GM21367 (cell line): ENCODE results near the gene BARD1.
"Not testable (repeated sequence)": the region's sequence is repeated elsewhere in the genome, so short reads cannot be mapped to it uniquely, and the experiment has no call there.

Experiments
- ATAC-seq: cut with Tn5 transposase; IDR thresholded peaks from one replicate; pipeline ENCODE4 v1.9.1; 2021; ENCODE audit not compliant: unreplicated experiment

Gene BARD1

GRCh38 chr2:214772443-214773015 lies 37.0 kb downstream of the BARD1 start:
- no peak for ATAC-seq

GRCh38 chr2:214765180-214765579 lies 44.3 kb downstream of the BARD1 start:
- ATAC-seq = no peak

- no peak for ATAC-seq
These were observed 56.0 kb downstream of the BARD1 start for GRCh38 chr2:214753455-214753854.

- no peak for ATAC-seq
These were observed 59.0 kb downstream of the BARD1 start for GRCh38 chr2:214750529-214750928.

- ATAC-seq = peak; percentile 63
These were observed 61.5 kb downstream of the BARD1 start for GRCh38 chr2:214747992-214748391.

- ATAC-seq = no peak
These were observed 67.4 kb downstream of the BARD1 start for GRCh38 chr2:214742119-214742518.

- no peak for ATAC-seq
These were observed 68.6 kb downstream of the BARD1 start for GRCh38 chr2:214740867-214741395.

- peak; percentile 97 for ATAC-seq
These were observed 72.3 kb downstream of the BARD1 start for GRCh38 chr2:214737188-214737587.

GRCh38 chr2:214730800-214731407 lies 78.6 kb downstream of the BARD1 start:
- no peak for ATAC-seq

- no peak for ATAC-seq
These were observed 79.2 kb downstream of the BARD1 start for GRCh38 chr2:214730248-214730647.

- no peak for ATAC-seq
These were observed 84.7 kb downstream of the BARD1 start for GRCh38 chr2:214724741-214725140.

GRCh38 chr2:214717837-214718236 lies 91.6 kb downstream of the BARD1 start:
- ATAC-seq = not testable (repeated sequence)

GRCh38 chr2:214716811-214717560 lies 92.5 kb downstream of the BARD1 start:
- ATAC-seq = no peak

GRCh38 chr2:214715025-214715424 lies 94.5 kb downstream of the BARD1 start:
- no peak for ATAC-seq

GRCh38 chr2:214713080-214713830 lies 96.2 kb downstream of the BARD1 start:
- ATAC-seq = no peak

GRCh38 chr2:214710729-214711128 lies 98.8 kb downstream of the BARD1 start:
- ATAC-seq = no peak

- ATAC-seq = no peak
These were observed 102.5 kb downstream of the BARD1 start for GRCh38 chr2:214706986-214707385.

GRCh38 chr2:214699236-214699635 lies 110.2 kb downstream of the BARD1 start:
- ATAC-seq = no peak

GRCh38 chr2:214696681-214697080 lies 112.8 kb downstream of the BARD1 start:
- ATAC-seq = no peak

GRCh38 chr2:214695789-214696188 lies 113.7 kb downstream of the BARD1 start:
- no peak for ATAC-seq

- peak; percentile 86 for ATAC-seq
These were observed 125.9 kb downstream of the BARD1 start for GRCh38 chr2:214683557-214683956.
